ENCODE data around the gene TBX6.

GRCh38 chr16:30054451-30054850 lies 37.3 kb downstream of the TBX6 start:
- TF ChIP-seq CTCF (IDR thresholded peaks at IDR 0.05 in 8 of 11, conservative IDR thresholded peaks at IDR 0.05 in 3 of 11): no peak
- TF ChIP-seq POLR2A (IDR thresholded peaks at IDR 0.05): no peak
- no peak for TF ChIP-seq POLR2AphosphoS5 (IDR thresholded peaks at IDR 0.05)
